ENCODE results near the gene SUPT7L. TPM values are rescaled to one million over a fixed set of nuclear protein-coding genes. Genes with fewer than 3 reads are reported as not detected.
"Not testable (repeated sequence)": the region's sequence is repeated elsewhere in the genome, so short reads cannot be mapped to it uniquely, and the experiment has no call there.

SUPT7L gene
- total RNA-seq, 1 experiment from 2014 or later, result 42.4 TPM

DNA sequence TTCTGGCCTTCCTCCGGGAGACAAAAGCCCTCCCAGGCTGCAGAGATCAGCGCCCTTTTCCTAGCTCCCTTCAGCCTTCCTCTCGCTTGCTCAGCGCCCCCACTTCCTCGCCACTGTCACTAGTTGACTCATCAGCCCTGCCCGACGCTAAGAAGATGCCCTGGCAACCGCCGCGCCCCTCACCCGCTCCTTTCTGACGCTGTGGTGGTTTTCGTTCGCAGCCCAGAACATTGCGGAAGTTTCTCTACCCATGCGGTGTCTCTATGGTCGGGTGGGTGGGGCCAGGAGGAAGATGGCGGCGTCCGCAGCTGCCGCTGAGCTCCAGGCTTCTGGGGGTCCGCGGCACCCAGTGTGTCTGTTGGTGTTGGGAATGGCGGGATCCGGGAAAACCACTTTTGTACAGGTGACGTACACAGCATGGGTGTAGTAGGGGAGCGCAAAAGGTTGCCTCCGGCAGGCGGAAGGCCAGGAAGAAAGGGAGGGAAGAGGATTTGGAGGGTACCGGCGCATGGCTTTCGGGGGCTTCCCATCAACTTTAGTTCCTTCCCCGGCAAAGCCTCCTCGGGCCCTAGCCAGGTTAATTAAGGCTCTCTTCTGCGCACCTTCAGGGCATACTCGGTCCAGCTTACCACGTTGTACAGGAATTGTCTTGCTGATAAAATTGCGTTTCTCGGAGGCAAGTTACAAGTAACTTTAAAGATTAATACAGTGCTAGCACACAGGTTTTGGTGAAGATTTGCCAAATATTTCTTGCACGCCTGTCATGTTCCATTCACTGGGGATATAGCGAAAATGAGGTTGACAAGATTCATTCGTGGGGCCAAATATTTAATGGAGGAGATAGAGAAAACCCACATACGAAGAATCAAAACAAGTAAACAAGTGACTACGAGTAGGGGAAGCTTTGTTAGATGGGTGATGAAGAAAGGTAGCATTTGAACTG, 34.4 kb downstream of the SUPT7L start, which contains the start of the genes CCDC121 and GPN1:
TSS of gene CCDC121 (minus strand) at position 246 of the 943 bp plus-strand sequence. CDS start 1,213 bp downstream, outside the sequence.
TSS of gene GPN1 (plus strand) at position 284 of the 943 bp plus-strand sequence. CDS start at position 293, 9 bp downstream.
- DNase-seq, result peak; percentile 85 to 88
- no peaks in the 10 kb centered on the region for H3K9me3 ChIP-seq
- H3K4me1 ChIP-seq, result peaks cover 10% of the 10 kb centered on the region; the same call in 1 of the 2 replicates
- no peaks in the 10 kb centered on the region for H3K27me3 ChIP-seq (replicated peaks; ENCODE audit: control insufficient read depth, insufficient read depth, low read length)
- H3K4me1 Mint-ChIP-seq (ENCODE audit: low read depth, unreplicated experiment), result peaks cover 14% of the 10 kb centered on the region
- intact Hi-C loops (cut with micrococcal nuclease; ENCODE audit: unreplicated experiment), result loop anchor here (2.0 to 10.0 kb wide), 3 partner anchors 34 to 224 kb away; partner anchors contain the start of genes KRTCAP3, PPM1G, SLC4A1AP and SUPT7L
- no peaks in the 10 kb centered on the region for H3K27me3 Mint-ChIP-seq (ENCODE audit: insufficient read depth, unreplicated experiment)
- peak within 1 kb of the TSS; percentile 71 for H3K4me3 ChIP-seq (ENCODE audit: low read depth, low read length)
- H3K36me3 ChIP-seq (ENCODE audit: control insufficient read depth, insufficient read depth, low read length), result no peaks in the 10 kb centered on the region
- no peak within 1 kb of the TSS for H3K27ac Mint-ChIP-seq (ENCODE audit: unreplicated experiment)
- no peaks in the 10 kb centered on the region for H3K9me3 Mint-ChIP-seq (ENCODE audit: unreplicated experiment)
- peaks cover 18% of the 10 kb centered on the region for H3K36me3 Mint-ChIP-seq (ENCODE audit: insufficient read depth, unreplicated experiment)
- TSS peak; percentile 49 for BruUV-seq (replicated peaks)
- POLR2A ChIA-PET, result interaction anchor here (0.6 to 1.0 kb wide), 3 partner anchors 45 to 124 kb away, joined by 3 to 4 read pairs (median 3); no protein-coding TSS in a partner anchor
- H3K4me3 Mint-ChIP-seq (ENCODE audit: unreplicated experiment), result no peak within 1 kb of the TSS
- TF ChIP-seq, protein P1, sequence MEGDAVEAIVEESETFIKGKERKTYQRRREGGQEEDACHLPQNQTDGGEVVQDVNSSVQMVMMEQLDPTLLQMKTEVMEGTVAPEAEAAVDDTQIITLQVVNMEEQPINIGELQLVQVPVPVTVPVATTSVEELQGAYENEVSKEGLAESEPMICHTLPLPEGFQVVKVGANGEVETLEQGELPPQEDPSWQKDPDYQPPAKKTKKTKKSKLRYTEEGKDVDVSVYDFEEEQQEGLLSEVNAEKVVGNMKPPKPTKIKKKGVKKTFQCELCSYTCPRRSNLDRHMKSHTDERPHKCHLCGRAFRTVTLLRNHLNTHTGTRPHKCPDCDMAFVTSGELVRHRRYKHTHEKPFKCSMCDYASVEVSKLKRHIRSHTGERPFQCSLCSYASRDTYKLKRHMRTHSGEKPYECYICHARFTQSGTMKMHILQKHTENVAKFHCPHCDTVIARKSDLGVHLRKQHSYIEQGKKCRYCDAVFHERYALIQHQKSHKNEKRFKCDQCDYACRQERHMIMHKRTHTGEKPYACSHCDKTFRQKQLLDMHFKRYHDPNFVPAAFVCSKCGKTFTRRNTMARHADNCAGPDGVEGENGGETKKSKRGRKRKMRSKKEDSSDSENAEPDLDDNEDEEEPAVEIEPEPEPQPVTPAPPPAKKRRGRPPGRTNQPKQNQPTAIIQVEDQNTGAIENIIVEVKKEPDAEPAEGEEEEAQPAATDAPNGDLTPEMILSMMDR (IDR thresholded peaks at IDR 0.05; ENCODE audit: insufficient read depth in 1 of 2, low read depth in 1 of 2, low read length in 1 of 2, severe bottlenecking in 1 of 2, unreplicated experiment in 1 of 2), result no peak
- CTCF ChIA-PET, result interaction anchor here (0.5 to 1.3 kb wide), 6 partner anchors 12 to 558 kb away, joined by 3 to 5 read pairs (median 4); no protein-coding TSS in a partner anchor

DNA sequence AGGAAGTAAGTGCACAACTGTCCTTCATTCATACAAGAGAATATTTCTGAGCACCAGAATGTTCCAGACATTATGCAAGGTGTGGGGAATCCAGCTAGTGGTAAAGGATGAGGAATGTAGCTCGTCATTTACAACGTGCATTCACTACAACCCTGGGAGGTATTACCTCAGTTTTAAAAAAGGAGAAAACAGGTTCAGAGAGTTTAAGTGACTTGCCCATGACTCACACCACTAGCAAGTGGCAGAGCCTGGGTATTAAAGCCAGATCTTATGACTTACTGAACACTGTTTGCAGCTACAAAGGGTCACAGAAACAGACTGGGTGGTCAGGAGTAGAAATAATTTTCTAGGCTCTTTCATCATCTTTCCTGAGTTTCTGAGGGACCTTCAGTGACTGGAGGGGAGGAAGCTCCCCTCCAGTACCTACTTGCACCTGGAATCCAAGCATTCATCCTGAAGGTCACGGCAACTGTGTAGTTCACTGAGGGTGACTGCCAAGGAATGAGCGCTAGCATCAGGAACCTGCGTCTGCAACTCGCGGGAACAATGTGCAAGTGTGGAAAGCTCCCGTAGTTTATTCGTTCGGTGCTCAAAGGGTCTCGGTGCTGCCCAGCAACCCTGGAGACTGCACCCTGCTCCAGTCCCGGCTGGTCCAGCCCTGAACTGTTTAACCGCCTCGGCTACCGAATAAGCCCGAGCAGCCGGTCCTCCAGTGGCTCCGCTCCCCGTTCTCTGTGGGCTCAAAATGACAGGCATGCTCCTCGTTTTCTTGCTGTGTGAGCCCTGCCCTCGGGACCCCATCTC, 35.2 kb downstream of the SUPT7L start:
- H3K4me1 ChIP-seq, result peaks cover 10% of the 10 kb centered on the region; the same call in 1 of the 2 replicates
- POLR2A ChIA-PET, result interaction anchor here (0.6 to 1.0 kb wide), 3 partner anchors 44 to 124 kb away, joined by 3 to 10 read pairs (median 3); no protein-coding TSS in a partner anchor
- H3K4me3 ChIP-seq (ENCODE audit: low read depth, low read length), result peak overlapping the region; percentile 71
- H3K27me3 Mint-ChIP-seq (ENCODE audit: insufficient read depth, unreplicated experiment), result no peaks in the 10 kb centered on the region
- DNase-seq, result peak in 1 of 2 experiments; percentile 30
- H3K9me3 ChIP-seq, result no peaks in the 10 kb centered on the region
- H3K4me1 Mint-ChIP-seq (ENCODE audit: low read depth, unreplicated experiment), result peaks cover 14% of the 10 kb centered on the region
- H3K4me3 Mint-ChIP-seq (ENCODE audit: unreplicated experiment), result no peak overlapping the region
- H3K36me3 Mint-ChIP-seq (ENCODE audit: insufficient read depth, unreplicated experiment), result peaks cover 13% of the 10 kb centered on the region
- intact Hi-C loops (cut with micrococcal nuclease; ENCODE audit: unreplicated experiment), result loop anchor here (2.0 to 10.0 kb wide), 3 partner anchors 35 to 223 kb away; partner anchors contain the start of genes KRTCAP3, PPM1G, SLC4A1AP and SUPT7L
- CTCF ChIA-PET, result interaction anchor here (0.6 to 1.3 kb wide), 4 partner anchors 13 to 185 kb away, joined by 3 to 5 read pairs (median 3); no protein-coding TSS in a partner anchor
- H3K9me3 Mint-ChIP-seq (ENCODE audit: unreplicated experiment), result no peaks in the 10 kb centered on the region
- H3K27me3 ChIP-seq (replicated peaks; ENCODE audit: control insufficient read depth, insufficient read depth, low read length), result no peaks in the 10 kb centered on the region
- TSS peak; percentile 58 for BruUV-seq (replicated peaks)
- no peaks in the 10 kb centered on the region for H3K36me3 ChIP-seq (ENCODE audit: control insufficient read depth, insufficient read depth, low read length)
- no peak overlapping the region for H3K27ac Mint-ChIP-seq (ENCODE audit: unreplicated experiment)
- TF ChIP-seq, protein P1 (IDR thresholded peaks at IDR 0.05; ENCODE audit: insufficient read depth in 1 of 2, low read depth in 1 of 2, low read length in 1 of 2, severe bottlenecking in 1 of 2, unreplicated experiment in 1 of 2), result no peak

DNA sequence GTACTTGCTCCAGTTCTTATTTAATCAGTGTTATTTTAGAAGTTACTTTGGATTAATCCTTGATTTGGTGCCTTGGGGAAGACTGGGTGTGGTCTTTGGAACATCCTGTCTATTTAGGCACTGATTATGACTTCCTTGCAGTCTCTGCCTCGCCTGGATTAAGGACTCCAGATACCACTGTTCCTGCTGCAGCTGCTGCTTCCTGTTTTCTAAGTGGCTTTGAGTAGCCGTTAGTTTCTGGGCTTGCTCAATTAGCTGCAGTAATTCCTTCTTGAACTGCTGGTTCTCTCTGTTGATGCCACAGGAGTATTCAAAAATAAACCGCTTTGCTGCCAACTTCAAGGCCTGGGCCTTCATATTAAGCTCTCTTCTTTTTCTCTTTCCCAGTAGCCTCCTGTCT, 36.5 kb downstream of the SUPT7L start:
- intact Hi-C loops (cut with micrococcal nuclease; ENCODE audit: unreplicated experiment), result loop anchor here (10.0 kb wide), 1 partner anchor 222 kb away; the partner anchor contains the start of gene PPM1G

DNA sequence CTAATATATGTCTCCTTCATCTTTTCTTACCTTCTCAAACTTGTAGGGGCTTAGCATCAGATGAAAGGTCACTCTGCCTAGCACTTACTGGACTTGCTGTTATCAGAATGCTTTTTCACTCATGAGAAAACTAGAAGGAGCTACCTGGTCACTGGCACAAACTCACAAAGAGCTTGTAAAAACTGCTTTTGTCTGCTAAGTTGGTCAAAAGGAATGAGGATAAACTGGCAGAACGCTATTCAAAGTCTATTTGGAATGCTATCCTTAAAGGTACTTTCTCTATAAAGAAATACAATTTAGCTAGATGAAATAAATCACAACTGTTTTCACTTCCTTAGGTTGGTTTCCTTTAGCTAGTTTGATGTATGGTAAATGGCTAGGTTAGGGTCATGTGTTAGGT, 37.1 kb downstream of the SUPT7L start:
- BruUV-seq (replicated peaks); H3K9me3 ChIP-seq; CTCF ChIA-PET; DNase-seq; H3K27me3 Mint-ChIP-seq (ENCODE audit: insufficient read depth, unreplicated experiment); H3K9me3 Mint-ChIP-seq (ENCODE audit: unreplicated experiment); H3K27ac Mint-ChIP-seq (ENCODE audit: unreplicated experiment); H3K4me3 ChIP-seq (ENCODE audit: low read depth, low read length); H3K36me3 ChIP-seq (ENCODE audit: control insufficient read depth, insufficient read depth, low read length); H3K27me3 ChIP-seq (replicated peaks; ENCODE audit: control insufficient read depth, insufficient read depth, low read length); H3K4me3 Mint-ChIP-seq (ENCODE audit: unreplicated experiment): not testable (repeated sequence)
- POLR2A ChIA-PET, result interaction anchor here (0.6 kb wide), 1 partner anchor 415 kb away, joined by 4 read pairs; the partner anchor contains the start of genes ATRAID and SLC5A6
- intact Hi-C loops (cut with micrococcal nuclease; ENCODE audit: unreplicated experiment), result loop anchor here (10.0 kb wide), 1 partner anchor 222 kb away; the partner anchor contains the start of gene PPM1G
- Mint-ChIP-seq H3K4me1 (ENCODE audit: low read depth, unreplicated experiment) (peaks cover 14% of the 10 kb centered on the region), H3K36me3 (ENCODE audit: insufficient read depth, unreplicated experiment) (peaks cover 17% of the 10 kb centered on the region)
- peaks cover 10% of the 10 kb centered on the region; the same call in 1 of the 2 replicates for H3K4me1 ChIP-seq

More for the DNA sequence above, 36.5 kb downstream of the SUPT7L start:
- BruUV-seq (replicated peaks); H3K36me3 ChIP-seq (ENCODE audit: control insufficient read depth, insufficient read depth, low read length); H3K4me3 Mint-ChIP-seq (ENCODE audit: unreplicated experiment); H3K4me3 ChIP-seq (ENCODE audit: low read depth, low read length); H3K27me3 ChIP-seq (replicated peaks; ENCODE audit: control insufficient read depth, insufficient read depth, low read length); H3K9me3 Mint-ChIP-seq (ENCODE audit: unreplicated experiment); H3K27me3 Mint-ChIP-seq (ENCODE audit: insufficient read depth, unreplicated experiment); H3K9me3 ChIP-seq; H3K27ac Mint-ChIP-seq (ENCODE audit: unreplicated experiment); DNase-seq; CTCF ChIA-PET: not testable (repeated sequence)
- H3K36me3 Mint-ChIP-seq (ENCODE audit: insufficient read depth, unreplicated experiment), result peaks cover 18% of the 10 kb centered on the region
- H3K4me1 Mint-ChIP-seq (ENCODE audit: low read depth, unreplicated experiment), result peaks cover 14% of the 10 kb centered on the region
- POLR2A ChIA-PET, result interaction anchor here (0.6 kb wide), 1 partner anchor 415 kb away, joined by 4 read pairs; the partner anchor contains the start of genes ATRAID and SLC5A6
- peaks cover 10% of the 10 kb centered on the region; the same call in 1 of the 2 replicates for H3K4me1 ChIP-seq

All from Caco-2 (cell line).